NCI-H510A treated with DMSO at 0.1 percent for 48 hours (cell line): Measurements from ENCODE around the gene LGALS3.

Experiments
- DNase-seq: peaks from one replicate; lab custom pipeline; 2025; lab: John Stamatoyannopoulos, UW

Gene LGALS3

GRCh38 chr14:55115460-55115859 lies 13.6 kb upstream of the LGALS3 start:
- no peak for DNase-seq

GRCh38 chr14:55115861-55116245 lies 13.2 kb upstream of the LGALS3 start:
- DNase-seq = no peak

- DNase-seq = no peak
Measured at GRCh38 chr14:55116246-55117030, 12.6 kb upstream of the LGALS3 start.

GRCh38 chr14:55117803-55118441 lies 11.1 kb upstream of the LGALS3 start:
- no peak for DNase-seq

- DNase-seq = no peak
Measured at GRCh38 chr14:55118761-55119160, 10.3 kb upstream of the LGALS3 start.

GRCh38 chr14:55120571-55121495 lies 8.2 kb upstream of the LGALS3 start:
- DNase-seq = no peak

GRCh38 chr14:55121628-55122439 lies 7.2 kb upstream of the LGALS3 start:
- no peak for DNase-seq

GRCh38 chr14:55122440-55122986 lies 6.5 kb upstream of the LGALS3 start:
- DNase-seq = peak; percentile 61

- no peak for DNase-seq
Measured at GRCh38 chr14:55123101-55123500, 6.0 kb upstream of the LGALS3 start.

- no peak for DNase-seq
Measured at GRCh38 chr14:55123852-55124639, 5.0 kb upstream of the LGALS3 start.

- DNase-seq = no peak
Measured at GRCh38 chr14:55124774-55125386, 4.2 kb upstream of the LGALS3 start.

GRCh38 chr14:55125403-55125802 lies 3.6 kb upstream of the LGALS3 start:
- DNase-seq = peak; percentile 43

GRCh38 chr14:55126034-55126433 lies 3.0 kb upstream of the LGALS3 start:
- no peak for DNase-seq

GRCh38 chr14:55126932-55127459 lies 2.1 kb upstream of the LGALS3 start:
- no peak for DNase-seq

GRCh38 chr14:55127460-55127951 lies 1.5 kb upstream of the LGALS3 start:
- DNase-seq = no peak

GRCh38 chr14:55128386-55129085 lies 516 bp upstream of the LGALS3 start:
- no peak for DNase-seq

GRCh38 chr14:55129428-55130195 lies 560 bp downstream of the LGALS3 start:
- DNase-seq = peak; percentile 28

- DNase-seq = no peak
Measured at GRCh38 chr14:55130196-55130550, 1.1 kb downstream of the LGALS3 start.
